Measurements from ENCODE around the gene PIAS4. TPM values are rescaled to one million over a fixed set of nuclear protein-coding genes. Genes with fewer than 3 reads are reported as not detected.
A peak's percentile ranks its signal among the peaks of the same experiment; 100 is the strongest.

Gene PIAS4
- total RNA-seq, 1 donor from 2014 or later: 26.7 TPM

DNA sequence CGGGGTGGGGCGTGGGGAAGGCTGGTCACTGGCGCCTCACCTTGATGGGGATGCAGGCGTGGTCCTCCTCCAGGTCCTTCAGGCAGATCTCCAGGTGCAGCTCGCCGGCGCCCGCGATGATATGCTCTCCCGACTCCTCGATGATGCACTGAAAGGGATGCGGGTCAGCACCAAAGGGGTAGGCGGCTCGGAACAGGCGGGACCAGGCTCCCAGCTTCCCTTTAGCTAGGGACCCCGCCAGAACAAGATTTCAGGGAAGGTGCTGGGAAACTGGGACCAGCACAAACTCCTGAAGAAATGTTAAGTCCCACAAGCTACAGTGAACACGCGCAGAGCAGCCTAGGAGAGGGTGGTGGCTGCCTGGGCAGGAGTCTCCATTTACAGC lies 28.3 kb upstream of the PIAS4 start:
- TF ChIP-seq, protein P1, sequence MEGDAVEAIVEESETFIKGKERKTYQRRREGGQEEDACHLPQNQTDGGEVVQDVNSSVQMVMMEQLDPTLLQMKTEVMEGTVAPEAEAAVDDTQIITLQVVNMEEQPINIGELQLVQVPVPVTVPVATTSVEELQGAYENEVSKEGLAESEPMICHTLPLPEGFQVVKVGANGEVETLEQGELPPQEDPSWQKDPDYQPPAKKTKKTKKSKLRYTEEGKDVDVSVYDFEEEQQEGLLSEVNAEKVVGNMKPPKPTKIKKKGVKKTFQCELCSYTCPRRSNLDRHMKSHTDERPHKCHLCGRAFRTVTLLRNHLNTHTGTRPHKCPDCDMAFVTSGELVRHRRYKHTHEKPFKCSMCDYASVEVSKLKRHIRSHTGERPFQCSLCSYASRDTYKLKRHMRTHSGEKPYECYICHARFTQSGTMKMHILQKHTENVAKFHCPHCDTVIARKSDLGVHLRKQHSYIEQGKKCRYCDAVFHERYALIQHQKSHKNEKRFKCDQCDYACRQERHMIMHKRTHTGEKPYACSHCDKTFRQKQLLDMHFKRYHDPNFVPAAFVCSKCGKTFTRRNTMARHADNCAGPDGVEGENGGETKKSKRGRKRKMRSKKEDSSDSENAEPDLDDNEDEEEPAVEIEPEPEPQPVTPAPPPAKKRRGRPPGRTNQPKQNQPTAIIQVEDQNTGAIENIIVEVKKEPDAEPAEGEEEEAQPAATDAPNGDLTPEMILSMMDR (conservative IDR thresholded peaks at IDR 0.05; ENCODE audit: low read depth, low read length): no peak
- H3K4me3 ChIP-seq (ENCODE audit: low read depth, low read length): no peak overlapping the region
- no peak for DNase-seq (ENCODE audit: low read depth)

DNA sequence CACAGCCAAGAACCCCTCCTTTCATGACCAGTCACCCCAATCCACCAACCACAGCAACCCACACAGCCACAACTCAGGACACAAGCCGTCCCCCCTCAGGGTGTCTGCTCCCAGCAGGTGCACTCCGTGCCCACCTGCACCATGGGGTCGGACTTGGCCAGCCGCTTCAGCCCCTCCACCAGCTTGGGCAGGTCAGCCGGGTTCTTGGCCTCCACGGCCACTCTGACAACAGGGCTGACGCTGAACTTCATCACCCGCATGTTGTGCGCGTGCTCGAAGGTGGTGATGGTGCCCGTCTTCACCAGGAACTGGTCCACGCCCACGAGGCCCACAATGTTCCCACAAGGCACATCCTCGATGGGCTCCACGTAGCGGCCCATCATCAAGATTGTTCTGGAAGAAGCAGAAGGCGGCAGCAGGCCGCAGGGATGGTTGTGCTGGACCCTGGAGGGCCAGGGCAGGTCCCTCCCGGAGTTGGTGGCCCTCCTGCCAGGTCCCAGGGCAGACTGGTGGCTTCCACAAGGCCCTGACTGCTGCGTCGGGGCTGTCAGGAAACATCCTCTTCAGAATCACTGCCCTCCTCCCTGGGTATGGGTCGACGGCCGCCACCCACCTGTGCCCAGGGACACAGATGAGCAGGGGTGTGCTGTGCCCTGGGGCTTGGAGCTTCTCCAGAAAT lies 27.7 kb upstream of the PIAS4 start:
- no peak overlapping the region for H3K4me3 ChIP-seq (ENCODE audit: low read depth, low read length)
- TF ChIP-seq, protein P1 (conservative IDR thresholded peaks at IDR 0.05; ENCODE audit: low read depth, low read length): no peak
- DNase-seq (ENCODE audit: low read depth): no peak

DNA sequence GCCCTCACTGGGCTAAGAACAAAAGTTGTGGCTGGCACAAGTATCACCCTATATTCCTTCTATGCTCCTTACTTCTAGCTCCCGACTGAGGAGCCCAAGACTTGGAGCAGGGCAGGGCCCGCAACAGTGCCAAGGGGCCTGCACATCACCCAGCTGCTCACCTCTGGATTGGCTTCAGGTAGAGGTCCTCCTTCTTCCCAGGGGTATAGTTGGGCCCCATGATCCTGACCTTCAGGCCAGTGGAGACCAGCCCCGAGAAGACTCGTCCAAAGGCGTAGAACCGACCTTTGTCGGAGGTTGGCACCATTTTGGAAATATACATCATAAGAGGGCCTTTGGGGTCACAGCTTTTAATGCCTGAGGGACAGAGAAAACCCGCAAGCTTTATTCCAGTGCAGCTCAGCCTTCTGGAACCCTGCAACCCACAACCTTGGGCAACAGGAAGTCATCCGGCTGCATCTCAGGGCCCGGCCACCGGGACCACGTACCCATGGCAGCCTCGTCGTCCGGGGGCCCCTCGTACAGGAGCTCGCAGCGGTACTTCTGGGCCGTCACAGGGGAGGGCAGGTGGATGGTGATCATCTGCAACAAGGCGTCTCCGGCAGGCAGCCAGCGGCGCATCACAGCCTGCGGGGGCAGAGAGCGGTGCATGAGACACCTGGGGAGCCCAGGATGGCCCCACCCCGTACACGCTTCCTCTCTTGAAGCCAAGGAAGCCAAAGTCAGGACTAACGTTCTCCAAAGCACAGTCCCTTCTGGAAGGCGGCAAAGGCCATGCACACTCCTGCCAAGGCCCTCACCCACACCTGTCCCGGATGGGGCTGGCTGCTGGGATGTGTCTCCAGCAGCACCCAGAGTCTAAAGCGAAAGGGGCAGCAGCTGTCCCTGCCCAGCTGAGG lies 26.9 kb upstream of the PIAS4 start:
- TF ChIP-seq, protein P1 (conservative IDR thresholded peaks at IDR 0.05; ENCODE audit: low read depth, low read length): no peak
- no peak for DNase-seq (ENCODE audit: low read depth)
- H3K4me3 ChIP-seq (ENCODE audit: low read depth, low read length): no peak overlapping the region

DNA sequence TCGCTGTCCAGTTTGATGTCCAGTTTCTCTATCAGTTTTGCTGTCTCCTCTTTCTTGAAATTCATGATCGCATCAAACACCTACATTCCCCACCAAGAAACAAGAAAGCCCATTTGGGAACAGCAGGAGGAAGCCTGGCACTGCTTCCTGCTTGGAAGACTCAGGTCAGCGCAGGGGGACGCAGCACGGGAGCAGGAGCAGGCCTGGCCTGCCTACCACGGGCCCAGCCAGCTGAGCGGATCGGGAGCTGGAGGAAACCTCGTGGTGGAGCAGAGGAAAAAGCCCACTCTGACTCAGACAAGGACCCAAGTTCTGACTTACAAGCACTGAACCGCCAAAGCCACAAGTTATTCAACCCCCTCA lies 26.2 kb upstream of the PIAS4 start:
- no peak for DNase-seq (ENCODE audit: low read depth)
- no peak overlapping the region for H3K4me3 ChIP-seq (ENCODE audit: low read depth, low read length)
- TF ChIP-seq, protein P1 (conservative IDR thresholded peaks at IDR 0.05; ENCODE audit: low read depth, low read length): no peak

DNA sequence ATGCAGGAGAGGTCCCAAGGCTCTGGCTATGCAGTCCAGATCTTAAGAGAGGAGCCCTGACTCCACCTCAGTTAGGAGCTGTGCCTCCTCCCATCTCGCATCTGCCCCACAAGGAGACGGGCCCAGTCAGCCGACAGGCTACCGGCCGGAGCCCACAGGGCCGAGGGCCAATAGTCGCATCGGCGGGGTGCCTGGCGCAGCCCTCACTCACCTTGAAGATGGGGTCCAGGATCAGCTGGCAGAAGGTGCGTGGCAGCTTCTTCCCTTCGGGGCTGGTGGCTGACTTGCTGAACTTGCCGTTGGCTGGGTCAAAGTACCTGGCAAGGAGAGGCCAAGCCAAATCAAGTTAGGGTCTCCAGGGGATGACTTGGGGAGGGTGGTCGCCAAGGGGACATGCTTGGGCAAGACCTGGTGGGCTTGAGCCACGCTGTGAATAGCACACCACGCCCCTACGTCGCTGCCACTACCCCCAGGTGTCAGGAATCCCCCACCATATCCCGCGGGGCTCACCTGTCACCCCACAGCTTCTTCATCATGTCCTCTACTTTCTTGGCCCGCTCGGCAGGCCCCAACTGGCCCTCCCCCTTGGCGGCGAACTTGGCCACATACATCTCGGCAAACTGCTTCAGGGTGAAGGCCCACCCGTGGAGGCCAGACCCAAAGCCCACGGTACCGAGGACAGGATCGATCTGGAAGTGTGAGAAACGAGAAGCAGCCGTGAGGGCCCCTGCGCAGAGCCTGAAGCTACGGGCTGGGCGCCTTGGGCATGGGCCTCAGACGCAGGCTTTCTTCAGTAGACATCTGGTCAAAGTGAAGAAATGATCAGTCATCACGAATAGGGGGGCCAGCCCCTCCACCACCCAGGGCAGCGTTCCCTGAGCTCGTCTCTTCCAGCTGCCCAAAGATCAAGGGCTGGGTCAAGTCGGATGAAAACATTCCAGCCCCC lies 25.5 kb upstream of the PIAS4 start:
- TF ChIP-seq, protein P1 (conservative IDR thresholded peaks at IDR 0.05; ENCODE audit: low read depth, low read length): no peak
- no peak for DNase-seq (ENCODE audit: low read depth)
- H3K4me3 ChIP-seq (ENCODE audit: low read depth, low read length): no peak overlapping the region

DNA sequence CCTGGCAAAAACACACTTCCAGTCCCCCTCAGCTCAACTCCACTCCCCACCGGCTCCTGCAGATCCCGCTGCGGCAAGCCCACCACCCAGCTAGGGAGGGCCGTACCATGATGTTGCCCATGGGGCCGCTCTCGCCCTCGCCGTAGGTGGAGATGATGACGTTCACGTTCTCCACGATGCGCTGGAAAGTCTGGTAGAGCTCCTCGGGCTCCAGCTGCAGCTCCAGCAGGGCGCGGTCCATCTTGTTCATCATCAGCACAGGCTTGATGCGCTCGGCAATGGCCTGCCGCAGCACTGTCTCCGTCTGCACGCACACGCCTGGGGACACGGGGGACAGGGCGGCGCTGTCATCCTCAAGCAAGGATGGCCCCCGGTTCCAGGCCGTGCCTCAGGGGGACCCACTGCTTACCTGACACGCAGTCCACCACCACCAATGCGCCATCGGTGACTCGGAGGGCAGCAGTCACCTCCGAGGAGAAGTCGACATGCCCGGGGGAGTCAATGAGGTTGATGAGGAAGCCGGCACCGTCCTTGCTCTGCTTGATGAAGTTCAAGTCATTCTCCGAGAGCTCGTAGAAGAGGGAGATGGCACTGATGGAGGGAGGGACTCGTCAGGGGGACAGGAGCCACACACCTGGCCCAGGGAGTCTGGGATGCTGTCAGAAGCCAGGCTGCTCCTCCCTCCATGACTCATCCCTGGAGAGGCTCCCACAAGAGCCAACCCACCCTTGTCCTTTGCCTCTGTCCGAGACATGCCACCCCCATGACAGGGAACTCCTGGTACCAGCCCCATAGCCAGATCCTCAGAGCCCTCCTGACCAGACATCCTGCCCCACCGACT lies 24.6 kb upstream of the PIAS4 start:
- peak overlapping the region; percentile 96 for H3K4me3 ChIP-seq (ENCODE audit: low read depth, low read length)
- DNase-seq (ENCODE audit: low read depth): no peak
- TF ChIP-seq, protein P1 (conservative IDR thresholded peaks at IDR 0.05; ENCODE audit: low read depth, low read length): no peak

Measured in epithelial cell of proximal tubule (primary cell).